Measurements from ENCODE around the gene SNX33.
"Not testable (repeated sequence)": the region's sequence is repeated elsewhere in the genome, so short reads cannot be mapped to it uniquely, and the experiment has no call there.

Gene SNX33

DNA sequence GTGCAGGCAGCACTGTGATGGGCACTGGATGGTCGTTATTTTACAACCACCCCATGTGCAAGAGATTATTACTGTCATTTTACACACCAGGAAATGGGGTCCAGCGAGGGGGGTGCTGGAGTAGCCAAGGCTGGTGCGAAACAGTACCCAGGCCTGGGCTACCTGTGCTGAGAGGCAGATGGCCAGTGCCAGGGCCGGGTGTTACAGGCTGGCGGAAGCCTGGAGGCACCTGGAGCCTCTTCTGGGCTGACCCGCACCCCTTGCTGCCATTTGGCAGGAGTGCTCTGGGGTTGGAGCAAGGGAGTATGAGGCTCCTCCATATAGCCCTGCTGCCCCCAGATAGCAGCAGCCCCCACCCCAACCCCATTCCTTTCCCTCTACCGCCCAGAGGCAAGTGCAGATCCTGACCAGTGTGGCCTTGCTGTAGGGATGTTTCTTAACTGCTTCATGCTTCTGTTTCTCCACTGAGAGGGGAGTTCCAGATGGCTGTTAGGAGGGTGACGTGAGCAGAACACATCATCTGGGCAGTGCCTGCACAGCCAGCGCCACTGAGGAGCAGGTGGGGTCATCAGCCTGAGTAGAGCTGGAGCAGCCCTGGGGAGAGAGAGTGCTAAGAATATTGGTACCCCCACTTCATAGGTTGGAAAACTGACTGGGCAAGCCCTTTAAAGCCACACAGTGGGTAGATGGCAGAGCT is 15.3 kb downstream of the SNX33 start:
- no peak for DNase-seq

- DNase-seq: no peak
Measured at GRCh38 chr15:75663931-75664421, 16.3 kb downstream of the SNX33 start.

- DNase-seq: no peak
Measured at GRCh38 chr15:75666823-75667501, 19.2 kb downstream of the SNX33 start.

DNA sequence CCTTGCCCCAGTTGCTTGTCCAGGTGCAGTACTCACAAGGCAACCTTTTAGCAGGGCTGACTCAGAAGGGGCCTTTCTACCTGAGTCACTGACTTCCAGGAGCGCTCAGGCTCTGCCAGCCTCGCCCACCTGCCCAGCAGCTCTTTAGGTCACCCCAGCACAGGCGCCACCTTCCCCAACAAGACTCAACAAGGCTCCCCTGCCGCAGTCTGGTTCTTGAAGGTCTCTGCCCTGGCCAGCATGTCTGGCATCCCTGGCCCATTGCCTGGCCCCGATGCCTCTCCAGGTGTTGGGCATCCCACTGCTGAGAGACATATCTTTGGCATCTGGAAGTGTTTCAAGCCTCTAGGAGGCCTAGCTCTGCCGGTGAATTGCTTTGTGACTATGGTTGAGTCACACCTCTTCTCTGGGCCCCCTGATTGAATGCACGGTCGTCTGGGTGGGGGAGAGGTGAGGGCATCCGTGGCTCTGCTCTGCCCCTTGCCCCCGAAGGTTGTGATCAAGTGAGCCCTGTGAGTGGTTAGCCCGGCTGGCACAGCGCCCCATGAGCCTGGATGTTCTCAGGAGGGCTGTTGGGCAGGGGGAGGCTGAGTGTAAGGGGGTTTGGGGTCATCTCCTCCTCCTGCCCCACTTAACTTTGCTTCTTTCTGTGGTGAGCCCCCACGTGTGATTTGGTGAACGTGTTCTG is 21.6 kb downstream of the SNX33 start:
- DNase-seq: no peak

DNA sequence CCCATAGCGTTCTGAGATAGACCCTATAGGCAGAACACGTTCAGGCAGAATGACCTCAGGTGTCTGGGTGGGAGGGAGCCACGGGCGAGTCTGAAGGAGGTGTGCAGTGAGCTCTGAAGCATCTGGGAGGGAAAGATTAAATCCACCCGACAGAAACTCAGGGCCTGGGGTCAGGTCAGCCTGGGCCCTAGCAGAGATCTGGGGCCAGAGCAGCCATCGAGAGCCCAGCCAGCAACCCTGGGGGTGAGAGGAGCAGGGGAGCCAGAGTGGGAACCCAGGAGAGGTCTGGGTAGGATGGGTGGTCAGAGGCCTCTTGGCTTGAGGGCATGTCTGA is 22.1 kb downstream of the SNX33 start:
- DNase-seq: no peak

DNA sequence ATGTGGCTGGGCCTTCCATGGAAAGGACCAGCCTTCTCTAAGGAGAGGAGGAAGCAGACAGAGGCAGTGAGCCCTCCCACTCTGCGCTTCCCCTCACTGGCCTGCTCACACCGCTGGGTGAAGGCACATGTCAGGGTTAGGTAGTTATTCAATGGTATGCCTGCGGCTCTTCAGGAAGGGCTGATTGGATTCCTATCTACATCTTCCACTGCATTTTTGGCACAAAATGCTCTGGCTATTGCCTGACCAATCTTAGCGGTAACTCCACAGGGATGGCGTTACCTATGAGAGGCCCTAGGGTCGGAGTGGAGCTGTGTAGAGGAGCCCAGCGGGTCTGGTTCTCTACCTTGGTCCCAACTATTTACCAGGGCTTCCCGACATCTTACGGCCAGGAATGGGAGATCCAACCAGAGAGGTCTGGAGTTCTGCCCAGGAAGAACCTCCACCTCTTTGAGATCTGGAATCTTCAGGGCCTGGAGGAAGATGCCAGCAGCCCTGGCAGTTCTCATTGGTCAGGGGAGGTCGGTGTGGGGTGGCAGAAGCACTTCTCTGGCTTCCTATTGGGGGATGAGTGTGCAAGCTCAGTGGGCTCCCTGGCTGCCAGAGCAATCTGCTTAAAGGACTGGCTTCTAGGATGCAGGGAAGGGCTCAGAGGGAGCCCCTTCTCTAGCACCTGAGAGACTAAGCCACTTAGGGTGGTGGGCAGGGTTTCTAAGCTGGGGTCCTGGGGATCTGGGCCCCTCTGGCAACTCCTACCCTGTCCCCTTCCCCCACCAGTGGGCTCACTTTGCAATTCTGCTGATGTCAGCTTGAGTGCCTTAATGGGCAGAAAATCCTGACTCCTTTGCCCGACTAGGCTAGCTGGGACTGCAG is 24.3 kb downstream of the SNX33 start:
- DNase-seq: no peak

- DNase-seq: no peak
Measured at GRCh38 chr15:75672646-75673425, 25.1 kb downstream of the SNX33 start.

DNA sequence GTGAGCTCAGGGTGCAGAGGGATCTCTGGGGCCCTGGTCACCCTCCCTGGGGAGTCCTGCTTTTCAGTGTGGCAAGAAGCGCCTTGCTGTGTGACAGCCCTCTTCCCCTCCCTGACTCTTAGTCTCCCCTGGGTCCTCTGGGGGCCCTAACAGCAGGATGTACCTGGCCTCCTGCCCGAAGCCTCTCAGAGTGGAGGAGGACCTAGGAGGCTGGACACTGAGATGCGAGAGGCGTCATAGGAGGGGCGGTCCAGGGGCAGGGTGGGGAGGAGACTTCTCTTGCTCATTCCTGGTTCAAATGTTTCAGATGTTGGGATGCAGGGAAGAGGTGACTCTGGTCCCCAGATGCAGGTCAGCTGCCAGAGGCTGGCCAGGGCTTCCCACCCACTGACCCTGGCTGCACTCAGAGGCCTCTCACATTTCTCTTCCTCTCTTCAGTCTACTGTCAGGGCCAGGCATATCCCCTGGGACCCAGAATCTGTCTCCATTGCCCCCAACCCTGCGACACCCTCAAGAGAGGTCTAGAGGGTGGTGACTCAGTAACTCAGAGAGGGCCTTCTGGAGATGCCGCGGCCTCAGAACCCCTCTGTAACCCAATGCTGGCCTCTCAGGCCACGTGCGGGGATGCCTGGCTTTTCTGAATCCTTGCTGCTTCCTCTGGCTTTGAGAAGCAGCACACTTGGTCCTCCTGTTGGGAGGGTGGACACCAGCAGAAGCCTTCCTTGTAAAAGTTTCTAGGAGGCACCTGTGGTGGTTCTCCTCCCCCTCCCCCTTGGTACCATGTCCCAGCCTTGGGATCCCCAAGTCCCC is 25.9 kb downstream of the SNX33 start:
- no peak for DNase-seq

DNA sequence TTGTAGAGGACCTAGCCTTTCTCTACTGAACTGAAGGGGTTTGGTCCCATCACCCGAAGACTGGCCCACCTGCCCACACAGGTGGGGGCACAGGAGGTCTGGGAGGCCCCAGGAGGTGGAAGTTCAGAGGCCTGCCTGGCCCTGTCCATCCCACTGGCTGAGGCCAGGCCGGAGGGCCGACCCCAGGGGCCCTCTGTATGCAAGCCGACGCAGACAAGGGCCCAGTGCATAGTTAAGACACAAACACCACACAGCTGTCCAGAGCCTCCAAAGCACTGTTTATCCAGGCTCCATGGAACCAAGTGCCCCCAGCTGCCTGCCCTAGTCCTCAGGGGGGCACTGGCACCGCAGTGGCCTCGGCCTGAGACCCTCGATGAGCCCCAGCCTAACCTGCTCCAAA is 26.7 kb downstream of the SNX33 start:
- DNase-seq: no peak

GRCh38 chr15:75675579-75676404 is 28.1 kb downstream of the SNX33 start:
- no peak for DNase-seq

DNA sequence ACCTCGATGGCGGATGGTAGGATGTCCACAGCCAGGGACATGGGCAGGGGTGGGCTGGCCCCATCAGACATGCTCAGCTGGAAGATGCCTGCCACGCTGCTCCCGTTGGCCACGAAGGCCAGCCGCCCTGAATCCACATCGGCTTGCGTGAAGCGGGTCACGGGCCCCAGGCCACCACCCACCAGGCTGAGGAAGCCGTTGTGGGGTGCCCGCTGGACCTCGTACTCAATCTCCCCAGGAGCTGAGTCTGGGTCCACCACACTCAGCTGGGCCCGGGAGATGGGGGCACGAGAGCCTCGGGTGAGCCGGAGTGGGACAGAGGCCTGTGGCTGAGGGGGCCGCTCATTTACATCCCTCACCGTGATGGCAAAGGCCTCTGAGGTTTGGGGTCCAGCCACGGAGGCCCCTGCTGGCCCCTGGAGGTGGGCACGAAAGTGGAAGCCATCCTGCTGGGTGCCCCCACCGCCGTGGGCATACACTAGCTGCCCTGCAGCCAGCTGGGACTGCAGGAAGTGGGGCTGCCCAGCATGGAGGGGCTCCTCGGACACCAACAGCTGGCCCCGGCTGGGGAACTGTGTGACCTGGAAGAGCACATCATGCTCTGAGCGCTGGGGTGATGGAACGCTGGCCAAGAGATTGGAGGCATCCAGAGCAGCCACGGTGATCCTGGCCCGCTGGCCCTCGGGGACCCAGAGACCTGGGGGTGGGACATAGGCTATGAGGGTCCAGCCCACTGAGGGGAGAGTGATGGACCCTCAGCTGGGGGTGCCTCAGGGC is 29.2 kb downstream of the SNX33 start:
- DNase-seq: no peak

DNA sequence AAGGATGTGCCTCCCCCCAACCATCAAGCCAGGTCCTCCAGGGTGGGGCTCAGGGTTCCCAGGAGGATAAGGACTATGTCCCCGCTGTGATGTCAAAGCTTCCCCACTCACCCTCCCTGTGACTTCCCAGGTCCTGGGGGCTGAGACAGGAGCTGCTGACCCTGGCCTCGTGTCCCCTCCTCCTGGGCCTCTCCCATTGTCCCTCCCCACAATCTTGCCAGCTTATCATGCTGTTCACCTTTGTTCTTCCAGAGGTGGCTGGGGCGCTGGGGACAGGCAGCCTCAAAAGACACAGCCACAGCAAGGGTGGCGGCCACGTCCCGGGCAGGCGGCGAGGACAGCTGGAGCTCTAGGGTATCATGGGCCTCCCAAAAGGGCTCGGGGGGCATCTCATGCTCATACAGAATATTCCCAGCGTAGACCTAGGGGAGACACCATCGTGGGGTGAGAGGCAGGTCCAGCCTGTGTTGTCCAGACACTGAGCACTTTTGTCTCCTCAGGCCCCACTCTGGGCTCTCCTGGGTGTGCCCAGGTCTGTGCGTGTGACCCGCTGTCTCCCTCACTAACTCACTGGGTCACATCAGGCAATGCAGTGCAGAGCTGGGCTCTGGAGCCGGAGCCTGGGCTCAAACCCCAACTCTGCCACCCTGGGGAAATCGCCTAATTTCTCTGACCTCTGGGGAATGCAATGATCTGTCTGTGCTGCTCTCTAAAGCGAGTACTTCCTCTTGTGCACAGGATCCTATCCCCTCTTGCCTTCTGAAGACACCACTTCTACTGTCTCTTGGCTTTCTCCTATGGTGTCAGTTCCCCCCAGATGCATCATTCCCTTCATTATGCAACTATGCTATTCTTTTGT is 30.0 kb downstream of the SNX33 start:
- DNase-seq: no peak

DNA sequence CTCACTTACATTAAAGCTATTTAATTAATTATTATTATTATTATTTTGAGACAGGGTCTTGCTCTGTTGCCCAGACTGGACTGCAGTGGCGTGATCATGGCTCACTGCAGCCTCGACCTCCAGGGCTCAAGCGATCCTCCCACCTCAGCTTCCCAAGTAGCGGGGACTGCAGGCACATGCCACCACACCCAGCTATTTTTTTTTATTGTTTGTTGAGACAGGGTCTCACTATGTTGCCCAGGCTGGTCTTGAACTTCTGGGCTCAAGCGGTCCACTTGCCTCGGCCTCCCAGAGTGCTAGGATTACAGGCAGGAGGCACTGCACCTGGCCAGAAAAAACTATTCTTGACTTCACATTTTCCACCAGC is 30.6 kb downstream of the SNX33 start:
- not testable (repeated sequence) for DNase-seq

- no peak for DNase-seq
Measured at GRCh38 chr15:75680007-75680789, 32.5 kb downstream of the SNX33 start.

GRCh38 chr15:75682181-75683135 is 34.7 kb downstream of the SNX33 start:
- DNase-seq: no peak

- DNase-seq: peak; percentile 24
Measured at GRCh38 chr15:75683646-75684312, 36.1 kb downstream of the SNX33 start.
